Colonic mucosa (tissue), 4 donors: Measurements from ENCODE around the gene AMZ1. TPM values are rescaled to one million over a fixed set of nuclear protein-coding genes. Genes with fewer than 3 reads are reported as not detected.

Source experiments
- DNase-seq: peaks from one replicate; pipeline ENCODE4 v3.0.0-alpha.2; 2020
- H3K27ac ChIP-seq: fragments of 200-600 bp; one replicate; pipeline ENCODE4 v1.8.0; 2021
- H3K27me3 ChIP-seq: fragments of 200-600 bp; one replicate; pipeline ENCODE4 v1.8.0; 2021
- H3K36me3 ChIP-seq: fragments of 200-600 bp; one replicate; pipeline ENCODE4 v1.8.0; 2021
- H3K4me1 ChIP-seq: fragments of 200-600 bp; one replicate; pipeline ENCODE4 v1.8.0; 2021; ENCODE audit warnings: mild to moderate bottlenecking
- H3K4me3 ChIP-seq: fragments of 200-600 bp; one replicate; pipeline ENCODE4 v1.8.0; 2021
- H3K9ac ChIP-seq, 2 donors: one replicate each; pipeline ENCODE4 v1.7.0; 2013; ENCODE audit warnings: control low read depth in 2 of 2, low read depth in 2 of 2, low read length in 2 of 2
- H3K9me3 ChIP-seq: fragments of 200-600 bp; one replicate; pipeline ENCODE4 v1.8.0; 2021
- intact Hi-C: fragments of 100-400 bp; cut with DNase I; formaldehyde crosslinking; loops from one replicate; pipeline ENCODE4 v1.14.1; 2022
- total RNA-seq, 2 donors: library from RNA; stranded (reverse); fragmentation: NEBNext Ultra II Directional in 1 of 2; extraction: Animal tissue kit (Norgen Biotek cat#: 25700) in 1 of 2; gene quantifications; one replicate each; pipeline ENCODE4 v1.2.1, GENCODE V29; 2021
- TF ChIP-seq, protein P1 (sequence below): fragments of 200-600 bp; IDR thresholded peaks from one replicate; pipeline ENCODE4 v1.8.0; 2022; ENCODE audit warnings: antibody characterized with exemption, mild to moderate bottlenecking
- donor health status: healthy.
- donor health status: DM: no; HTN: no; CAD: no.
- donor health status: DM: no; HTN: no; CAD: no.

The AMZ1 gene
- total RNA-seq, 2 donors from 2014 or later, result 0.08 TPM; not detected in 1

DNA sequence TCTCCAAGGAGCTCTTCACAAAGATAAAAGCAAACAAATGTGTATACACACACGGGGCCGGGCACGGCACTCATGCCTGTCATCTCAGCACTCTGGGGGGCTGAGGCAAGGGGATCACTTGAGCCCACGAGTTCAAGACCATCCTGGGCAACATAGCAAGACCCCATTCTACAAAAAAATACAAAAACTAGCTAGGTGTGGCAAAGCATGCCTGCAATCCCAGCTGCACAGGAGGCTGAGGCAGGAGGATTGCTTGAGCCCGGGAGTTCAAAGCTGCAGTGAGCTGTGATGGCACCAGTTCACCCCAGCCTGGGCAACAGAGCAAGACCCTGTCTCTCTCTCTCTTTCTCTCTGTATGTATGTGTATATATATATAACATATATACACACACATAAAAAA, 33.9 kb upstream of the AMZ1 start:
- no peaks in the 10 kb centered on the region for H3K27me3 ChIP-seq
- no peaks in the 10 kb centered on the region for H3K9me3 ChIP-seq
- no peak overlapping the region for H3K27ac ChIP-seq
- no peaks in the 10 kb centered on the region for H3K36me3 ChIP-seq
- H3K9ac ChIP-seq, result no peak overlapping the region
- no peaks in the 10 kb centered on the region for H3K4me1 ChIP-seq
- no peak overlapping the region for H3K4me3 ChIP-seq
- TF ChIP-seq, protein P1, sequence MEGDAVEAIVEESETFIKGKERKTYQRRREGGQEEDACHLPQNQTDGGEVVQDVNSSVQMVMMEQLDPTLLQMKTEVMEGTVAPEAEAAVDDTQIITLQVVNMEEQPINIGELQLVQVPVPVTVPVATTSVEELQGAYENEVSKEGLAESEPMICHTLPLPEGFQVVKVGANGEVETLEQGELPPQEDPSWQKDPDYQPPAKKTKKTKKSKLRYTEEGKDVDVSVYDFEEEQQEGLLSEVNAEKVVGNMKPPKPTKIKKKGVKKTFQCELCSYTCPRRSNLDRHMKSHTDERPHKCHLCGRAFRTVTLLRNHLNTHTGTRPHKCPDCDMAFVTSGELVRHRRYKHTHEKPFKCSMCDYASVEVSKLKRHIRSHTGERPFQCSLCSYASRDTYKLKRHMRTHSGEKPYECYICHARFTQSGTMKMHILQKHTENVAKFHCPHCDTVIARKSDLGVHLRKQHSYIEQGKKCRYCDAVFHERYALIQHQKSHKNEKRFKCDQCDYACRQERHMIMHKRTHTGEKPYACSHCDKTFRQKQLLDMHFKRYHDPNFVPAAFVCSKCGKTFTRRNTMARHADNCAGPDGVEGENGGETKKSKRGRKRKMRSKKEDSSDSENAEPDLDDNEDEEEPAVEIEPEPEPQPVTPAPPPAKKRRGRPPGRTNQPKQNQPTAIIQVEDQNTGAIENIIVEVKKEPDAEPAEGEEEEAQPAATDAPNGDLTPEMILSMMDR, result no peak
- intact Hi-C loops, result no loop called here
- DNase-seq, result no peak

DNA sequence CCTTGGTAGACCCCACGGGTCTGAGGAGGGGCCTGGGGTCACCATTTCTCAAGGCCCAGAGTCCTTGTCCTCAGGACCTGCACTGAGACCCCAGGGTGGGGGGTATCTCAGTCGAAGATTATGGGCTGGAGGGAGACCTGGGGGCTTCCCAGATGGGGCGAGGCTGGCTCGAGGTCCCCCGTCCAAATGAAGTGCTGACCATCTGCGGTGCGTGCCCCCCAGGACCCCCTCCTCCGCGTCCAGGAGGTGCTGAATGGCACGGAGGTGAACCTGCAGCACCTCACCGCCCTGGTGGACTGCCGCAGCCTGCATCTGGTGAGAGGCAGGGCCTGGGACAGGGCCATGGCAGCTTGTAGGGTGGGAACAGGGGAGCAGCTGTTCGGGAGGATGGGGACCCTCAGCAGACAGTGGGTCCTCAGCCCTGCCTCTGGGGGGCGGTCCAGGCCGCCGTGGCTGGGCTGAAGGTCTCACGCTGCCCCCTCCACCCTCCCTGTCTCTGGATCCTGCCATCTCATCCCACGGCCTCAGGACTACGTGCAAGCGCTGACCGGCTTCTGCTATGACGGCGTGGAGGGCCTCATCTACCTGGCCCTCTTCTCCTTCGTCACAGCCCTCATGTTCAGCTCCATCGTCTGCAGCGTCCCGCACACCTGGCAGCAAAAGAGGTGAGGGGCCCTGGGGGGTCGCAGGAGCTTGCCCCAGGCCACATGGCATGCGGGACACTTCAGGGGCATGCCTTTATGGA, 32.0 kb upstream of the AMZ1 start:
- intact Hi-C loops, result no loop called here

DNA sequence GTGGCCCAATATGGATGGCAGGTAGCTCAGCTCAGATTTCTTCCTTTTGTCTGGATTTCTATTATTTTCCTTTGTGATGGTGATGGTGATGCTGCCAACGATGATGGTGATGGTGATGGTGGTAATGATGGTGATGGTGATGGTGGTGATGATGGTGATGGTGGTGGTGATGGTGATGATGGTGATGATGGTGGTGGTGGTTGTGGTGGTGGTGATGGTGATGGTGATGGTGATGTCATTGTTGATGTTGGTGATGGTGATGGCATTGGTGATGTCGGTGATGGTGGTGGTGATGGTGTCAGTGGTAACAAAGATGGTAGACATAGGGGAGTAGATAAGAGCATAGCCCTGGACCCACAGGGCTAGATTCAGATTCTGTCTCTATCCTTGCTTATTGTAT, 30.8 kb upstream of the AMZ1 start:
- H3K36me3 ChIP-seq, result no peaks in the 10 kb centered on the region
- intact Hi-C loops, result no loop called here

More for the DNA sequence above, 32.0 kb upstream of the AMZ1 start:
- DNase-seq, result no peak
- Histone ChIP-seq H3K27me3 (no peaks in the 10 kb centered on the region), H3K36me3 (no peaks in the 10 kb centered on the region), H3K4me3 (no peak overlapping the region), H3K4me1 (no peaks in the 10 kb centered on the region), H3K9me3 (no peaks in the 10 kb centered on the region), H3K27ac (no peak overlapping the region), H3K9ac (no peak overlapping the region)
- TF ChIP-seq, protein P1, result no peak

DNA sequence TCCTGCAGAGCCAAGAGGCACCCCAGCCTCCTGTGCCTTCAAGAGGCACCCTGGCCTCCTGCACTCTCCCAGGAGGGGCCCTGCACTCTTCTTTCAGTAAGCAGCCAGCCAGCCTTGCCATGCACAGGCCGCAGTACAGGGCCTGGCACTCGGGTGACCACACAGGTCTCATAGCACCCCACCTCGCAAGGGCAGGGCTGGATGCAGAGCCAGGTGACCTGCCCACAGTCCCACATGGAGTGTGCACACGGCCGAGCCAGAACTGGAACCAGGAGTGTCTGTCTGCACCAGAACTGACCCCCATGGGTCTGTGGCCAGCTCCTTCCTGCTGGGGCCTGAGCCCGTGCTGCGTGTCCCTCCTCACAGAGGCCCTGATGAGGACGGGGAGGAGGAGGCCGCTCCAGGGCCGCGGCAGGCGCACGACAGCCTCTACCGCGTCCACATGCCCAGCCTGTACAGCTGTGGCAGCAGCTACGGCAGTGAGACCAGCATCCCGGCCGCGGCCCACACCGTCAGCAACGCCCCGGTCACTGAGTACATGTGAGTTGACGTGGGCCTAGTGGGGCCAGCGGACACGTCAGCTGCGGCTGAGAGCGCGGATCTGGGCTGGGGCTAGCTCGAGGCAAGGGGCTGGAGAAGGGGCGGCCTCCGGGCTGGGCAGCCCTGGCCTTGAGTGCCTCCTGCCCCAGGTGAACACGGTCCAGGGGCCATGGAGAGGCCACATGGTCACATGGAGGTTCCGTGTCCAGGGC, 29.9 kb upstream of the AMZ1 start:
- Histone ChIP-seq H3K27me3 (no peaks in the 10 kb centered on the region), H3K4me1 (no peaks in the 10 kb centered on the region), H3K9me3 (no peaks in the 10 kb centered on the region), H3K4me3 (no peak overlapping the region), H3K9ac (no peak overlapping the region), H3K27ac (no peak overlapping the region), H3K36me3 (no peaks in the 10 kb centered on the region)
- no peak for DNase-seq
- intact Hi-C loops, result no loop called here
- TF ChIP-seq, protein P1, result no peak

More for the DNA sequence above, 30.8 kb upstream of the AMZ1 start:
- no peak overlapping the region for H3K4me3 ChIP-seq
- no peaks in the 10 kb centered on the region for H3K9me3 ChIP-seq
- H3K9ac ChIP-seq, result no peak overlapping the region
- no peak for DNase-seq
- no peaks in the 10 kb centered on the region for H3K27me3 ChIP-seq
- TF ChIP-seq, protein P1, result no peak
- no peaks in the 10 kb centered on the region for H3K4me1 ChIP-seq
- no peak overlapping the region for H3K27ac ChIP-seq

DNA sequence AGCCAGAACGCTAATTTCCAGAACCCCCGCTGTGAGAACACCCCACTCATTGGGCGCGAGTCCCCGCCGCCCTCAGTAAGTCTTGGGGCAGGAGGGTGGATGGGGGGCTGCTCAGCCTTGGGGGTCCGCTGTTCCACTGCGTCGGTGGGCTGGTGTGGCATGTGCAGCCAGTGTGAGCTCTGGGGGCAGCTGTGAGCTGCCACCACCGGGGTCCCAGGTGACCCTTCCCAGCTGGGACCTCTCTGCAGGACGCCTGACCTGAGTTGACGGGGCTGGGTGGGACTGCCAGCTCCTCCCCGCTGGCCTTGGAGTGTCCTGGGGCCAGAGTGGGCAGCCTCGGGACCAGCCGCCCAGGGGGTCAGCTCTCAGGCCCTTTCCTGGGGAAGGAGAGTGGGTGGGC, 29.1 kb upstream of the AMZ1 start:
- DNase-seq, result no peak
- intact Hi-C loops, result no loop called here
- H3K36me3 ChIP-seq, result no peaks in the 10 kb centered on the region

More for the DNA sequence above, 29.1 kb upstream of the AMZ1 start:
- H3K4me3 ChIP-seq, result no peak overlapping the region
- no peaks in the 10 kb centered on the region for H3K9me3 ChIP-seq
- TF ChIP-seq, protein P1, result no peak
- no peaks in the 10 kb centered on the region for H3K27me3 ChIP-seq
- no peaks in the 10 kb centered on the region for H3K4me1 ChIP-seq
- no peak overlapping the region for H3K9ac ChIP-seq
- H3K27ac ChIP-seq, result no peak overlapping the region
